D341Med (cell line): ENCODE data around the gene GALNT2.

Experiments
- DNase-seq: peaks from one replicate; pipeline ENCODE4 v3.0.0; 2012; ENCODE audit warnings: low spot score

The GALNT2 gene

DNA sequence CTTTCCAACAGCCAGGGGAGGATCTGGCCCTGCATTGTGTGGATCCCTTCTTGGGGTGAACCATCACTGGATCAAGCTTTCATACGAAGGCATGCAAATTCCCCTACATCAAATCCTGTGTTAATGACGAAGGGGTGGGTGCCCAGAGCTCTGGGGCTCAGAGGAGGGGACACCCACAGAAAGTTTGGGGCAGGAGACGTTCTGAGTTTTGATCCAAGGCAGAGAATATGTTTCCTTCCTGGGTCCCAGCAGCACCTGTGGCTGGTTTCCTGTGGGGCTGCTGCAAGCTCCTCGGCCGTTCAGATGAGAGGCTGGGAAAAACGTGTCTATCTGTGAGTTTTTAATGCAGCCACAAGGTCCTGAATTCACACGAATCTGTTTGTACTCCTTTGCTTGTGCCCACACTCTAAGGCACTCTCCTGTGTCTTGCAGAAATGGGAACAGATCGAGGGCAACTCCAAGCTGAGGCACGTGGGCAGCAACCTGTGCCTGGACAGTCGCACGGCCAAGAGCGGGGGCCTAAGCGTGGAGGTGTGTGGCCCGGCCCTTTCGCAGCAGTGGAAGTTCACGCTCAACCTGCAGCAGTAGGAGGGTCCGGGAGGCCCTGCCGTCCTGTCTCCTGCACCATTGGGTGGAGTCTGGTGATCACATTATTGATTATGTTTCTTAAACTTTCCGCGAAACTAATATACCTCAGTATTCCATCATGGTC, 212.0 kb downstream of the GALNT2 start:
- DNase-seq: no peak

DNA sequence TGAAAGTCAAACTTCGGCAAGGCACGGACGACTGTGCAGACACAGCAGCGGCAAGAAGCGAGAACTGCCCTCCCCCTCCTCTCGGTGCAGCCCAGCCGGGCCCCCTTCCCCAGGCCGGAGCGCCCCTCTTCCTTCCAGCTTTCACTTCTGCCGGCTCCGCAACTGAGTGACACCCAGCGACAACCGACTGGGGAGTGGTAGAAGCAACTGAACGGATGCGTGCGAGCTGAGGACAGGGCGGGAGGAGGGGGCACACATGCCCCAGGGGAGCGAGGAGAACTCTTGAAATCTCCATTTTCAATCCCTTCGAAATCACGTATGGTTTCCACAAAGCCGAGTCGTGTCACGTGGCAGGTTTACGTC, 212.5 kb downstream of the GALNT2 start:
- no peak for DNase-seq

DNA sequence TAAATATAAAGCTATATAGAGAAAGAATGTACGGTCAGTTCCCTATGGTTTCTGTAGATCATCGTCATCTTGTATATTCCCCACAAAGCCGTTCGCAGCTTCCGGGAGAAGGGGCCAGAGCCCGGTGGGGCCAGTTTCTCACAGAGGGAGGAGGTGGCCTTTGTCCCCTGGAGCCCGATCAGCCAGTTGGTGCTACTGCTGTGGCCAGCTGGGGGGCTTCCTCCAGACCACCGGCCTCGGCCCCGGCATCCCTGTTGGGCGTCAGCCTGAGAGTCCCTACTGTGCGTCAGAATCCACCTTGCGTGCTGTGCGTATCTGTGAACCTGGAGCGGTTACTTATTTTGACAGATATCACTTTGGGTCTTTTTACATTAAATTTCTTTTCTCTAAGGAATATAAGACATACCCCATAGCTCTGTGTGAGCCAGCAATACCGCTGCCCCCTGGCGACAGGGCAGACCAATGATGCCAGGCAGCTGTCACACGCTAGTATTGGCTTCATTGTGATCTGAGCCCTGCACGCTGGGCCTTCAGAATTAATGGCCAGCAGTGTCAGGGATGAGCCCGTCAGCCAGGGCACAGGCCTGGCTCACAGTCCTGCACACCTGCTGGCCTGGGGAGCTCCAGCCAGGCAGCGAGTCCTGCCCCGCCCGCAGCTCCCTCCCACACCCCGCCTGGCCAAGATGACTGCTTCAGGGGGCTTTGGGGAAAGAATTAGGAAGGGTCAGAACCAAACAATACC, 213.2 kb downstream of the GALNT2 start:
- DNase-seq: no peak

DNA sequence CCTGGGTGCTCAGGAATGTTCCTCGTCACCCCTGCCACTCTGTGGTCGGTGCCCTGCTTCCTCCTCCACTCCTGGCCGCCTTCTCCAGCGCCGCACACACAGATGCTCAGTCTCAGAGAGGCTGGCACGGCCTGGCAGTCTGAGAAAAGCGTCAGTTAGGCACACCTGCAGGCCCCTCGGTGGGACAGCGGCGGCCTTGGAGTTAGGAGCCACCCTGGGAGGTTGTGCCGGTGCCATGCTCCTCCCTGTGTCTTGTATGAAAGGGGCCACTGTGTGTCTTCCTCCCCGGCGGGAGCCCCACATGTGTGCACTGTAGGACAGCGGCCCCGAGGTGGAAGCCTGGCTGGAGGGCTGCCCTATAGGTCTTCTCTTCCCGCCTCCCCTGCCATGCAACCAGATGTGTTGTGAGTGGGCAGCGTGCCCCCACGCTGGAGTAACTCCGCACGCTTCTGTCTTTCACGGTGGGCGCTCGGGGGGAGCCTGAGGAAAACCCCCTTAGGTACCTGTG, 213.9 kb downstream of the GALNT2 start:
- DNase-seq: no peak

DNA sequence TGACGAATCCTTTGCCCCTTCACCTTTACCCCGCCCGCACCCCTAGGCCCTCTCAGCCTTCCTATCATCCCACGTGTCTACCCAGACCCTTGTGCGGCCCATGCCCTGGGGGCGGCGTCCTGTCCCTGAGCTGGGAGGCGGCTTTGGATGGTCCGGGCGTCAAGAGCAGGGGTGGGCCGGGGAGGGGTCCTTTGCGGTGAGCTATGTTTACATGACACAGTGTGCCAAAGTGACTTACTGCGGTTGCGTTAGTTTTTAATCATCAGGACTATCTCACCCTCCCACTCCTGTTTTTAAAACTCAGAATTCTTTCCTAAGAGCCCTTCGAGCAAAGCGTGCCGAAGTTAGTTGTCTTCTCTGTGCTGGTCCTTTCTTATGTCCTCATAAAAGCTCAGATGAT, 214.5 kb downstream of the GALNT2 start:
- DNase-seq: no peak

DNA sequence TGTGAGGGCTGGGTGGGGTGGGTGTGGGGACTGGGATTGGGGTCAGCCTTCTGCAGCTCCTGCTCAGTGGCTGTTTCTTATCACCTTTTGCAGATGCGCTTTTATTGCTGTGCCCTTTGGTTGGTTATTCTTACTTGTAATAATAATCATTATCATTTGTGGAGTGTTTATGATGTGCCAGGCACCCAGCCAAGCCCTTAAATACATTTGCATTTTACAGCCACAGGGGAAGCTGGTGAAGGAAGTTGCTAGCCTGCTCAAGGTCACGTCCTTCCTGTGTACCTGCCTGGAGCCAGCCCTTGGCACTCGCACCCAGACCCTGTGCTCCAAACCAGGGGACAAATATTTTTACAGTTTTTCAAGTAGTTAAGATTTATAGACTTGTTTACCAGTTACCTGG, 215.1 kb downstream of the GALNT2 start:
- no peak for DNase-seq

DNA sequence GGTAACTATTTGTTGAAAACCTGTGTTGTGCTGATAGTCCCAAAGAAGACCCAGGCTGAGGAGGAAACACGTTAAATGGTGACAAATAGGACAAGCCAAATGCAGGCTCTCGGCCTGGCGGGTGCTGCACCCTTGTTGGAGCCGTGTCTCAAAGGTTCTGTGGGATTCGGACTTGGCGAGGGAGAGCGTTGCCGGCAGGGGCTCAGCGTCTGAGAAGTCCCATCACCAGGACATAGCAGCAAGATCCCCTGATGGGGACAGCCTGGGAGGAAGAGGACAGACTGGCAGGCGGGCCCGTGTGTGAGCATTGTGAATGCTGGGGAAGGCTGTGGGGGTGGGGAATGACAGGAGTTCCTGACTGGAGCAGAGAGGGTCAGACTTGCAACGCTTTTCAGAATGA, 216.6 kb downstream of the GALNT2 start:
- DNase-seq: no peak

DNA sequence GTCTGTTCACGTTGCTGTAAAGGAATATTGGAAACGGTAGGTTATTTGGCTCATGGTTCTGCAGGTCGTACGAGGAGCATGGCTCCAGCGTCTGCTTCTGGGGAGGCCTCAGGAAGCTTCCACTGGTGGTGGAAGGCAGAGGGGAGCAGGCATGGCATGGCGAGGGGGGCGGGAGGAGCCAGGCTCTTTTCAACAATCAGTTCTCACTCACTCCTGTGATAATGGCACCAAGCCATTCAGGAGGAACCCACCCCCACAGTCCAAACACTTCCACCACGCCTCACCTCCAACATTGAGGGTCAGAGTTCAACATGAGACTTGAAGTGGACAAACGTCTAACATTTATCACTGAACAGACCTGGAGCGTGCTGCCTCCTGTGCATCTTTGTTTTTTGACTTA, 217.9 kb downstream of the GALNT2 start:
- no peak for DNase-seq

DNA sequence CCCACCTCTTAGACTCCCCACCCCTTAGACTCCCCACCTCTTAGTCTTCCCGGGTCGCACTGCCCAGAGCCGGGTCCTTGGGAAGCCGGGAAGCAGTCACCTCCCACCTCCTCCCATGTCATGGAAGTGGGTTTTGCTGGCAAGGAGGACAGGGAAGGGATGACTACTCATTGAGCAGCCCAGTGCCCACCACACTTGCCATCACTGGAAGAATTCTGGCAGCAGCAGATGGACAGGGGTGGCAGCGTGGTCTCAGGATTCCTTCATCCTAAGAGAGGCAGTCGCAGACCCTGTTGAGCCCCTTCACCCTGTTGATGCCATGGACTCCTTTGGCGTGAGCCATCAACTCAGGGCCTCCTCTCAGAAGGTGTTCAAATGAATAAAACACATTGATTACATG, 218.3 kb downstream of the GALNT2 start:
- DNase-seq: no peak

DNA sequence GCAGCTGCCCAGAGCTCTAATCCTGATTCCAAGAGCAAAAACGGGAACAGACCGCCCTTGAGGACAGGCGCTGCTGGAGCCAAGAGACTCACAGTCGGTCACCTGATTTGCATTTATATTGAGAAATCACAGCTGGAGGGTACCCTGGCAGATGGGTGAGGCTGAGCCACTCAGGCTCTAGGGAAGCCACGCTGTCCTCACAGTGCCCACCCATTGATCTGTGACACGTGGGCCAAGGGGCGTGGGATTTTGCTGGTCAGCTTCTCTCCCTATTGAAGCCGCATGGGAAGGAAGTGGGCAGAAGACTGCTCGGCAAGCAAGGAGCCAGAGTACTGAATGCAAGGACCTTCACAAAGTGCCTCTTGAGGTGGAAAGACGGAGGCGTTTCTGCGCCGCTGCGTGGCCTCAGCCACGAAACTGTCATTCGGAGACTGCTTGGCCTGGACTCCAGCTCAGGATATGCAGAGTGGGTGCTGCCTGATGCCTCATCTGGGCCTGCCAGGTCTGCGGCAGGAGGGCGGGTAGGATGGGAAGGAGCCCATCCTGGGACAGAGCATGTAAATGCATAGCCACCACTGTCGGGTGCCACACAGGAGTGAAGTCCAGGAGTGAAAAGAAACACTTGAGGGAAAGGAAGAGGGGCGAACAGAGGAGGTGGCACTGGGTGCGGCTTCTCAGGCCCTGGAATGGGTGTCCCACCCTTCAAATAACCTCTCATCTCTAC, 219.3 kb downstream of the GALNT2 start:
- DNase-seq: no peak

DNA sequence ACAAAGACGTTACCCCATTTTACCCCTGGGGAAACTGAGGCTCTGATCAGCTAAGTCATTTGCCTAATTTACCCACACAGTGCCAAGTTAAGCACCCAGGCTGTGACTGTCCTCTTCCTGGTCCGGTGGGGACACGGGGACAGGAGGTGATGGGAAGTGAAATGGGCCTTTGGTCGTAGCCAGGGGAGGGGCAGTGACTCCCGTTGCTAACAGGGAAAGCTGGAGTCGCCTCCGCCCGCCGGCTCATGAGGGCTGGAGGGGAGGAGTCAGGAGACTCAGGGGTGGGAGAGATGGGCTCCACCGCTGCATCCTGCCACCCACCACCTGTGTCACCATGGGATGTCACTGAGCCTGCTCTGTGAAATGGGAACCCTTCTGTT, 219.8 kb downstream of the GALNT2 start:
- DNase-seq: no peak

DNA sequence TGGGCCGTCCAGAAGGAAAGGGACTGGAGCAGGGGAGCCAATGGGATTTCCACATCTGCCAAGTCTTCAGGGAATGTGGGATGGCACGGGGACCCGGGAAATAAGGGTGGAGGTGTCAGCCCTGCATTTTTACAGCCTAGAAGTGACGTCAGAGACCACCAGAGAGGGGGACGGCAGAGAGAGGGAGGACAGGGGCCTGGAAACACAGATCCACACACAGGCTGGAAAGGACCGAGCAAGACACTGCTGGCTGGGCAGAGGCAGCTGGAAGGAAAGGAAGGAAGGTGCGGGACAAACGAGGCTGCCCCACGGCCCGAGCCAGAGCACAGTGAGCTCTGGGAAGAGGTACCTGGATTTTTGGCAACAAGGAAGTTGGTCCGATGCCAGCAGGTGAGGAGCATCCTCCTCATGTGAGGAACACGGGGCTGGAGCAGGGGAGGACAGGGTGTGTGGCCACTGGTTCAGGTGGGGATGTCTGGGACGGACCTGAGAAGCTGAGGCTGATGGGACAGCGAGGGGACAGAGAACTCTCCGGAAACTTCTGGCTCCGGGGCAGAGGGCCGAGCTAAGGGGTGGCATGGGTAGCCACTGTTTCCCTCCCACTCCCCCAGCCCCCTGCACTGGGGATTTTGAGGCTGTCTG, 220.8 kb downstream of the GALNT2 start:
- no peak for DNase-seq

DNA sequence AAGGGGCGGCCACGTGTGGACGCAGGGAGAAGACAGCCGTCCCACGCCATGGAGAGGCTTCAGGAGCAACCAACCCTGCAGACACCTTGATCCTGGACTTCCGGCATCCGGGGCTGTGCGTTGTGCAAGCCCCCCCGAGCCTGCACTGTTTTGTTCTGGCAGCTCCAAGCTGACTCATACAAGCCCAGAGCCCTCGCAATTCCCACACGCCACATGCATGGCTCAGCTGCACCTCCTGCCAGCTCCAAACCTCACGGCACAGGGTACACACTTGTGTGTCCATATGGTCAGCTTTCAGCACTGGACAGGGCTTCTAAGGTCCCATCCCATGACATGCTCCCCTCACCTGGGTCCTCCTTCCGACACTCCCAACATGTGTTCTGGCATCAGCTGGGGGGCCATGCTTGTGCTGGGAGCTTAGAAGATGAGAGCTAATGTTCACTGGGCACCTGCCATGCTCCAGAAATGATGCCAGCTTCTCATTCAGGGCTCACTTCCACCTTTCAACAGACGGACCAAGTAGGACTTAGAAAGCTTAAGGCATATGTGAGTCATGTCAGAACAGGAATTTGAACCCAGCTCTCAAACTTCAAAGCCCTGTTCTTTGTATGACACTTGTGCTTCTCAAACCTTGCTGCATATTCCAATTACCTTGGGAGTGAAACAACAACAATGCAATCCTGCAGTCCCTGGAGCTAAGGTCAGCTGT, 221.8 kb downstream of the GALNT2 start:
- no peak for DNase-seq

DNA sequence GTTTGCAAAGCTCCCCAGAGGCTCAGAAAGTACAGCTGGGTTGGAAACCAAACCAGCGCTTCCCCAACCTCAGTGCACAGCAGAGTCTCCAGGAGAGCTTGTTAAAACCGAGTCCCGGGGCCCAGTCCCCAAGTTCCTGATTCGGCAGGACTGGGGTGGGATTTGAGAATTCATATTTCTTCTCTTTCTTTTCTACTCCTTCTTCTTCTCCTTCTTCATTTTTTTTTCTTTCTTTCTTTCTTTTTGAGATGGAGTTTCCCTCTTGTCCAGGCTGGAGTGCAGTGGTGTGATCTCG, 222.3 kb downstream of the GALNT2 start:
- no peak for DNase-seq

DNA sequence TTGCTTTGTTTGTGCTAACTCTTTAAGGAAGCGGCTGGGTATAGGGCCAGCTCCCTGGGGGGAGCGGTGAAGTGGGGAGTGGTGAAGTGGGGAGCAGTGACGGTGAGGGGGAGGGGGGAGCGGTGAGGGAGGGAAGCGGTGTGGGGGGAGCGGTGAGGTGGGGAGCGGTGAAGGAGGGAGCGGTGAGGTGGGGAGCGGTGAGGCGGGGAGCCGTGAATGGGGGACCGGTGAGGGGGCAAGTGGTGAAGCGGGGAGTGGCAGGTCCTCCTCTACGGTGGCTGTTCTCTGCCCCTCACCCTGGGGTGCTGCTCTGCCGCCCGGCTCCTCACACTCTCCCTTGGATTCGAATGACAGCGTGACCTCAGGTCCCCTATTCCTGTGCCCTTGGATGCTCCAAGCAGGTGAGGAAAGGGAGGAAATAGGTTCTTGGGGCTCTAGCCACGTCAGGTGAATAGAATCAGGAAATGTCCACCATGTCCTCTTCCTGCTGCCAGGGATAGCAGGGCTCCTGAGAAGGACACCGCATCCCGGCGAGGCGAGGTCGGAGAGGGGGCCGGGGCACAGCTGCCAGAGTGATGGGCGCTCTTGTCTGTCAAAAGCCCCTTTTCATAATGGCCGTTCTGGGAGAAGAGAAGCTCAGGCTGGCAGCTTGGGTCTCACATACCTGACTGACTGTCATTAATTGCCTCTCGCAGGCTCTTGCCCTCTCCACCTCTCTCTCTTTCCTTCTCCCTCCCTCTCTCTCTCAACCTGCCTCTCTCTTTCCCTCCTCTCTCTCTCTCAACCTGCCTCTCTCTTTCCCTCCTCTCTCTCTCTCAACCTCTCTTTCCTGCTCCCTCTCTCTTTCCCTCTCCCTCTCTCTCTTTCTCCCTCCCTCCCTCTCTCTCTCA, 224.9 kb downstream of the GALNT2 start:
- no peak for DNase-seq

DNA sequence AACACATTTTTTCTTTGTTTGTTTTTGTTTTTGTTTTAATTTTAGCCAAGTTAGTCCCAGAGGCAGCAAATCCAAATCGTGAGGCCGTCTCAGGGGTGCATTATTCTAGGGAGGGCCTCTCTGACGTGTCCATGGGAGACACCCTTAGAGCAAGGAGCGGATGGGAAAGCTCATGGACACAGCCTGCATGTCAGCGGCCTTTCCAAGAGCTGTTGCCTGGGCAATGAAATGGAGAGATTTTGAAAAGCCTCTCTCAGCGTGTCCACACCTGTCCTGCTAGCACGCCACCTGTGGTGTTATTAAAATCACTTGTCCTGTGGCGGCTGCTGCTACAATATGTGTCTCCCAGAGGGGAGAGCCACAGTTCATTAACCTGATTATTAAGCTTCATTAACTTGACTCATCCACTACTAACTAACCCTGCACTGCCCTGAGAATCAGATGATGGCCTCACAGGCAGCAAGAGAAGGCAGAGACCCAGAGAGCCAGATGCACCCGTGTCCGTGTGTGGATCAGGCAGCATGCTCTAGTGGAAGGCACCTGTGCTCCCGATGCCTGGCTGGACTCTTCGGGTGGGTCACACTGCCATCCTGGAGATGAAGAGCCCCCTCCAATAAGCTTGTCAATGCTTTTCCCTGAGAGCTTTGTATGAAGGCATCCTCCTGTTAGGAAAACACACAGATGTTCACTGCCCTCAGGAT, 225.8 kb downstream of the GALNT2 start:
- no peak for DNase-seq

DNA sequence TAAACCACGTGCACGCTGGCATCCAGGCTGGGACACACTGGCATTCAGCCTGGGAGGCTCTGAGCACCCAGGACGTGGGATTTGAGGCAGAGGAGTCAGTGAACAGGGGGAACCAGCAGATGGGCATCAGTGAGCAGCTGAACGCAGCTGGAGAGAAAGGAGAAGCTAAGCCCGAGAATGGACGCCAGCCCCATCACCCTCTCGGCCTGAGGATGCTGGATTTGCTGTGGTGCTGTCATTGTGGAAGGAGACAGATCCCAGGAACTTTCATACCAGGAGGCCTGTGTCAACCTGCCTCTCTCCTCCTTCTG, 226.3 kb downstream of the GALNT2 start:
- no peak for DNase-seq

DNA sequence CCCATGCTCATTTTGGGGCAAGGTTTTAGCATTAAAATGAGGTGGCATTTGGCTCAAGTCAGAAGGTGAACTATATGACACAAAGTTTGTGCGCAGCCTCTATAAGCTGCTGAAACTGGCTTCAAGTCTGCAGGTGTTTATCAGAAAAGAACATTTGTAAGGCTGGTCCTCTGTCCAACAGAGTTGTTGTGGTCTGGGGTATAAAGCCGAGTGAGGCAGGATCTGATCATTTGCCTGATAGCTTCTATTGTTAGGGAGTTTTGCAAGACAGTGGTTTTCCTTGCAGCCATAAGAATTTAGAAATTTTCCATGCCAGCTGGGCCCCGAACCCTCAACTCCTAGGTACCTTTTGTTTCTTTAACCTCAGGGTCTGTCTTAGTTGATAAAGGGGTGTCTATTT, 228.3 kb downstream of the GALNT2 start:
- DNase-seq: no peak

DNA sequence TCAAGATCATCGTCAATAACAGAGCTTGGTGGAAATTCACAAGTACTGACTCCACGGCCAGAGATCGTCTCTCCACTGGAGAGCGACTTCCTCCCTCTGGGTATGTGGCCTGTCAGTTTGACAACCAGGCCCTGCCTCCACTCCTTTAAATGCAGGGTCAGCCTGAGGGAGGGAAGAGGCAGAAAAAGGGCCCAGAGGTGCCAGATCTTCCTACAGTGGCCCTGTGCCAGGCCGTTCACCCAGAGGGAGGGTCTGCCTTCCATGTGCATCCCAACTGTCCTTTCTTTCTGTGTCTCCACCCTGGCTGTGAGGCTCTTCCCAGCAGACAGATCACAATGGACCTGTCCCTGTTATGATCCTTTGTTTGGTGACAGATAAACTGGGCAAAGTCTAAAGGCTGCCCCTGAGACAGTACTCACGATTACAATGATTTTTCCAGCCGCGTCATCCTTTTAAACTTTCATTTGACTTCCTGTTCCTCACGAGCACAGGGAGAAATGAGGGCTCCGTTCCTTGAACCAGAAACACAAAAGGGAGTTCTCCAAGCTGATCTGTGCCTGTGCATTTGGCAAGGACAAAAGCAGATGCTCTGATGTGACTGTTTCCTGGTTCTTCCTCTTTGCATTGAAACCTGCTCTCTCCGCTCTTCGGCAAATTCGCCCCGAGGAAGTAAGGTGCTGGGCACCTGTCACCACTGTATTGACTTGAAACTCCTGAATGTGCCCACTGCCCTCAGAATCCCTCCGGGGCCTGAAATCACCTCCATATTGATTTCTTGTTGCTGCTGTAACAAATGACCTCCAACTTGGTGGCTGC, 232.4 kb downstream of the GALNT2 start:
- no peak for DNase-seq
